ENCODE results near the gene METTL17. TPM values are rescaled to one million over a fixed set of nuclear protein-coding genes. Genes with fewer than 3 reads are reported as not detected.
A peak's percentile ranks its signal among the peaks of the same experiment; 100 is the strongest.

METTL17 gene
- total and polyA plus RNA-seq, 2 of the 8 experiments (the other 6 are each of a cell fraction or from before 2014, with no cell fraction given): 73.8 to 138 TPM

- ChIA-PET CTCF (ENCODE audit: partially characterized antibody) (interaction anchor here (1.0 to 8.8 kb wide), 3 partner anchors 10 to 63 kb away, joined by 8 to 152 read pairs (median 8); no protein-coding TSS in a partner anchor), POLR2A (ENCODE audit: partially characterized antibody) (interaction anchor here (1.1 kb wide), 1 partner anchor 10 kb away, joined by 3 read pairs; no protein-coding TSS in a partner anchor)
- Histone ChIP-seq H3K36me3 (ENCODE audit: control insufficient read depth in 2 of 4, insufficient read depth in 4 of 4, low read length in 3 of 4) (no peaks in the 10 kb centered on the region), H3K18ac (ENCODE audit: extremely low read depth, low read length) (no peak within 1 kb of the TSS), H3K14ac (ENCODE audit: insufficient read length) (no peak within 1 kb of the TSS), H4K8ac (ENCODE audit: extremely low read depth, insufficient read depth, low read length) (no peak within 1 kb of the TSS), H3K9me3 (ENCODE audit: insufficient read depth in 2 of 2, low read depth in 1 of 2, low read length in 1 of 2) (no peaks in the 10 kb centered on the region), H2BK120ac (replicated peaks; ENCODE audit: low read depth, low read length) (no peak within 1 kb of the TSS), H3K4me1 (replicated peaks in 1 of 4; ENCODE audit: control insufficient read depth in 3 of 4, insufficient read depth in 4 of 4, low read length in 3 of 4) (peaks cover 4 to 14% (median 6%) of the 10 kb centered on the region in 4 experiments; a peak in 6 of 7 replicates), H4K5ac (ENCODE audit: insufficient read length, low read depth, low read length) (no peak within 1 kb of the TSS), H2BK15ac (ENCODE audit: low read length) (no peak within 1 kb of the TSS), H3K9ac (replicated peaks in 1 of 4; ENCODE audit: extremely low read depth in 1 of 4, low read depth in 3 of 4, low read length in 3 of 4) (0 out of 7 replicates have a peak within 1 kb of the TSS, but pooled peaks of 1 of the 4 experiments have one; percentile 32), H2AFZ (ENCODE audit: low read length) (no peak within 1 kb of the TSS), H2AK5ac (ENCODE audit: low read depth, low read length) (no peak within 1 kb of the TSS), H3K4ac (replicated peaks; ENCODE audit: insufficient read length, low read depth, low read length) (no peak within 1 kb of the TSS), H3K4me2 (ENCODE audit: insufficient read depth in 1 of 2, low read depth in 2 of 2, low read length in 2 of 2) (no peak within 1 kb of the TSS), H3K27ac (ENCODE audit: low read depth, low read length) (no peak within 1 kb of the TSS), H4K91ac (replicated peaks; ENCODE audit: insufficient read length, low read length) (no peak within 1 kb of the TSS), H3K4me3 (ENCODE audit: extremely low read depth in 1 of 4, insufficient read depth in 2 of 4, low read depth in 3 of 4, low read length in 4 of 4) (no peak within 1 kb of the TSS), H4K20me1 (replicated peaks in 1 of 2; ENCODE audit: control insufficient read depth in 1 of 2, insufficient read depth in 2 of 2, low read length in 2 of 2) (no peaks in the 10 kb centered on the region), H3K79me2 (ENCODE audit: control insufficient read depth in 1 of 2, insufficient read depth in 2 of 2, low read length in 2 of 2) (no peaks in the 10 kb centered on the region), H3K23me2 (ENCODE audit: low read depth, low read length) (peaks cover 7% of the 10 kb centered on the region), H2BK5ac (ENCODE audit: low read depth, low read length) (no peak within 1 kb of the TSS), H3K79me1 (ENCODE audit: low read depth, low read length) (no peaks in the 10 kb centered on the region), H3K27me3 (replicated peaks in 1 of 4; ENCODE audit: control insufficient read depth in 3 of 4, extremely low read depth in 1 of 4, insufficient read depth in 3 of 4, low read length in 3 of 4) (peaks cover 0 to 5% (median 1%) of the 10 kb centered on the region in 4 experiments; a peak in 3 of 7 replicates), H2BK20ac (ENCODE audit: low read length) (no peak within 1 kb of the TSS), H2BK12ac (ENCODE audit: low read depth, low read length) (no peak within 1 kb of the TSS), H3K23ac (ENCODE audit: insufficient read length) (no peak within 1 kb of the TSS), H3K56ac (replicated peaks; ENCODE audit: insufficient read length, low read depth, low read length) (no peak within 1 kb of the TSS)
- DNase-seq (ENCODE audit: low read depth in 1 of 2, low spot score in 2 of 2) (no peak), FAIRE-seq (no peak)
- 81% methylated on average over 5 of the region's 5 CpGs; no CpG with 5 or more reads in 1 of the 2 experiments for whole genome bisulfite sequencing, 2 experiments (ENCODE audit: extremely low coverage in 1 of 2, insufficient coverage in 1 of 2, insufficient read length in 1 of 2, insufficient replicate concordance in 2 of 2, low coverage in 1 of 2, low lambda C conversion rate in 2 of 2, missing lambda C conversion rate in 1 of 2)
- no peak for TF ChIP-seq SIRT6 (IDR thresholded peaks at IDR 0.05; ENCODE audit: low read length)
- TF ChIP-seq RNF2 (IDR thresholded peaks at IDR 0.05; ENCODE audit: borderline replicate concordance, low read depth, low read length, missing control alignments, poor library complexity, severe bottlenecking): no peak
- no peak for TF ChIP-seq SRF (IDR thresholded peaks at IDR 0.05; ENCODE audit: low read depth, low read length)
- TF ChIP-seq MAFK (IDR thresholded peaks at IDR 0.05; ENCODE audit: low read depth, low read length): no peak
- TF ChIP-seq SP1 (IDR thresholded peaks at IDR 0.05; ENCODE audit: low read depth, low read length): no peak
- no peak for TF ChIP-seq BRCA1 (IDR thresholded peaks at IDR 0.05; ENCODE audit: low read depth, low read length)
- no peak for TF ChIP-seq BACH1 (IDR thresholded peaks at IDR 0.05; ENCODE audit: low read length)
- no peak for TF ChIP-seq NRF1 (IDR thresholded peaks at IDR 0.05; ENCODE audit: low read depth, low read length)
- TF ChIP-seq FOSL1 (IDR thresholded peaks at IDR 0.05; ENCODE audit: insufficient read depth, low read depth, low read length): no peak
- no peak for TF ChIP-seq BCL11A (IDR thresholded peaks at IDR 0.05; ENCODE audit: low read depth in 2 of 2, low read length in 2 of 2)
- no peak for TF ChIP-seq ASH2L (IDR thresholded peaks at IDR 0.05; ENCODE audit: low read length)
- TF ChIP-seq POLR2A (IDR thresholded peaks at IDR 0.05; ENCODE audit: control extremely low read depth in 1 of 2, low read depth in 2 of 2, low read length in 2 of 2): no peak
- TF ChIP-seq YY1 (IDR thresholded peaks at IDR 0.05; ENCODE audit: low read depth, low read length): no peak
These were observed 40.1 kb downstream of the METTL17 start, which contains the start of gene TPPP2 for GRCh38 chr14:21029917-21030316. Gene TPPP2, plus strand, starts transcription at chr14:21030217. Its CDS starts 365 bp downstream, at chr14:21030582.
